OCI-LY1 (cell line): ENCODE measurements around the gene TMEM181.

Experiments
- H2AFZ ChIP-seq: fragments of 200-600 bp; sonication (generic), shearing (Covaris generic); 2 replicates; pipeline ENCODE4 v1.6.0; 2014; ENCODE audit warnings: antibody characterized with exemption, mild to moderate bottlenecking, low read length
- H3F3A ChIP-seq: fragments of 200-600 bp; sonication (generic), shearing (Covaris generic); 2 replicates; pipeline ENCODE4 v1.6.0; 2014; ENCODE audit warnings: mild to moderate bottlenecking, antibody characterized with exemption, low read length, moderate library complexity; ENCODE audit not compliant: insufficient read depth
- H3K27ac ChIP-seq: fragments of 200-600 bp; sonication (generic); 2 replicates; pipeline ENCODE4 v1.5.1; 2014; ENCODE audit warnings: low read length, mixed run types, mild to moderate bottlenecking, low read depth; ENCODE audit not compliant: poor library complexity, severe bottlenecking
- H3K27me3 ChIP-seq: fragments of 200-600 bp; sonication (generic); 2 replicates; pipeline ENCODE4 v1.6.0; 2014; ENCODE audit warnings: antibody characterized with exemption, mild to moderate bottlenecking, low read length, moderate library complexity; ENCODE audit not compliant: insufficient read depth
- H3K36me3 ChIP-seq: fragments of 200-600 bp; sonication (generic); 2 replicates; pipeline ENCODE4 v1.6.1; 2014; ENCODE audit warnings: mild to moderate bottlenecking, antibody characterized with exemption, low read length, moderate library complexity, mixed read lengths; ENCODE audit not compliant: insufficient read depth
- H3K4me1 ChIP-seq: fragments of 200-600 bp; sonication (generic); 2 replicates; pipeline ENCODE4 v1.5.1; 2014; ENCODE audit warnings: mild to moderate bottlenecking, low read length, moderate library complexity; ENCODE audit not compliant: insufficient read depth, severe bottlenecking
- H3K4me2 ChIP-seq: fragments of 200-600 bp; sonication (generic), shearing (Covaris generic); 2 replicates; pipeline ENCODE4 v1.6.1; 2014; ENCODE audit warnings: low read length
- H3K4me3 ChIP-seq: fragments of 200-600 bp; sonication (generic); 2 replicates; pipeline ENCODE4 v1.5.1; 2014; ENCODE audit warnings: low read length, low read depth, mild to moderate bottlenecking, mixed read lengths; ENCODE audit not compliant: poor library complexity, severe bottlenecking
- H3K79me2 ChIP-seq: fragments of 200-600 bp; shearing (Covaris generic); 2 replicates; pipeline ENCODE4 v1.6.1; 2016; ENCODE audit warnings: mixed run types, low read length, mixed read lengths; ENCODE audit not compliant: insufficient read depth
- H3K9ac ChIP-seq: fragments of 200-600 bp; sonication (generic), shearing (Covaris generic); 2 replicates; pipeline ENCODE4 v1.6.1; 2014; ENCODE audit warnings: mild to moderate bottlenecking, low read length, mixed read lengths
- H3K9me2 ChIP-seq: fragments of 200-600 bp; sonication (generic), shearing (Covaris generic); 2 replicates; pipeline ENCODE4 v1.6.1; 2014; ENCODE audit warnings: low read depth, mild to moderate bottlenecking, low read length, mixed read lengths
- H3K9me3 ChIP-seq: fragments of 200-600 bp; shearing (Covaris generic); 2 replicates; pipeline ENCODE4 v1.6.1; 2014; ENCODE audit warnings: low read length, mixed read lengths
- H4K20me1 ChIP-seq: fragments of 200-600 bp; sonication (generic), shearing (Covaris generic); 2 replicates; pipeline ENCODE4 v1.6.0; 2016; ENCODE audit warnings: mild to moderate bottlenecking, low read length; ENCODE audit not compliant: insufficient read depth
- CTCF ChIP-seq: fragments of 200-600 bp; sonication (generic), shearing (Covaris generic); IDR thresholded peaks from 2 replicates; pipeline ENCODE4 v1.5.1; 2017; ENCODE audit warnings: mild to moderate bottlenecking, antibody characterized with exemption, low read length, moderate library complexity, mixed read lengths
- EZH2 ChIP-seq: fragments of 200-600 bp; sonication (generic), shearing (Covaris generic); IDR thresholded peaks from 2 replicates; pipeline ENCODE4 v1.8.0; 2017; ENCODE audit warnings: borderline replicate concordance, mixed run types, mild to moderate bottlenecking, antibody characterized with exemption, low read length, moderate library complexity, mixed read lengths

TMEM181 gene

GRCh38 chr6:158517581-158517980 is 42.3 kb upstream of the TMEM181 start:
- Histone ChIP-seq H3K9ac (peak overlapping the region; percentile 18; the same call in 1 of the 2 replicates), H3K36me3 (no peaks in the 10 kb centered on the region), H3K4me1 (peaks cover 16% of the 10 kb centered on the region), H3K9me2 (no peaks in the 10 kb centered on the region), H3K79me2 (no peaks in the 10 kb centered on the region), H3K4me3 (peak overlapping the region; percentile 43), H3K27ac (no peak overlapping the region), H4K20me1 (no peaks in the 10 kb centered on the region), H2AFZ (no peak overlapping the region), H3K9me3 (no peaks in the 10 kb centered on the region), H3K27me3 (no peaks in the 10 kb centered on the region), H3K4me2 (peak overlapping the region; percentile 68), H3F3A (no peaks in the 10 kb centered on the region)
- TF ChIP-seq EZH2 (no peak), CTCF (no peak)

- Histone ChIP-seq H3K36me3 (no peaks in the 10 kb centered on the region), H3K4me3 (peak overlapping the region; percentile 43), H3K9me2 (no peaks in the 10 kb centered on the region), H3K27me3 (no peaks in the 10 kb centered on the region), H3F3A (no peaks in the 10 kb centered on the region), H3K27ac (no peak overlapping the region), H3K9me3 (no peaks in the 10 kb centered on the region), H4K20me1 (no peaks in the 10 kb centered on the region), H2AFZ (no peak overlapping the region), H3K9ac (peak overlapping the region; percentile 18; the same call in 1 of the 2 replicates), H3K4me2 (peak overlapping the region; percentile 68), H3K79me2 (no peaks in the 10 kb centered on the region), H3K4me1 (peaks cover 16% of the 10 kb centered on the region)
- TF ChIP-seq CTCF (peak; percentile 69), EZH2 (no peak)
Observed at GRCh38 chr6:158518191-158519127, 41.4 kb upstream of the TMEM181 start.

DNA sequence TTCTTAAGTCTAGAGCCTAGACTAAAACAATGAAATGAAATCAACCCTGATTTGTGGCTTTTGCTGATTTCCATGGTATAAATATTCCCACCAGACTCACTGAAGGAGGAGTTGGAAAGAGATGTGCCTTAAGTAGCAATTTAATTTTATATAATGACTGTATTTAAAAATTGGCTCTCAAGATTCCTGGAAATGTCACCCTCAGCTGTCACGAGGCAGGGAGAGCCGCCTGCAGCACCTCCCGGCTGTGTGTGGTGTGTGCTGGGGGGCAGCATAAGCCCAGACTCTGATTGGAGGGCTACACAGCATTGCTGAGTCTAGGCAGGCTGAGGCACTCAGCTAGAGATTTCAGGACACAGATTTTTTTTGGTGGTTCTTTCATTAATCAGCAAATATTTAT is 40.6 kb upstream of the TMEM181 start:
- H4K20me1 ChIP-seq = no peaks in the 10 kb centered on the region
- H3K27ac ChIP-seq = no peak overlapping the region
- H3K4me2 ChIP-seq = no peak overlapping the region
- H3K9ac ChIP-seq = no peak overlapping the region
- H3K4me3 ChIP-seq = no peak overlapping the region
- H3K9me3 ChIP-seq = no peaks in the 10 kb centered on the region
- peaks cover 16% of the 10 kb centered on the region for H3K4me1 ChIP-seq
- no peaks in the 10 kb centered on the region for H3K27me3 ChIP-seq
- no peaks in the 10 kb centered on the region for H3F3A ChIP-seq
- no peaks in the 10 kb centered on the region for H3K36me3 ChIP-seq
- no peaks in the 10 kb centered on the region for H3K9me2 ChIP-seq
- TF ChIP-seq EZH2 = no peak
- H2AFZ ChIP-seq = no peak overlapping the region
- no peaks in the 10 kb centered on the region for H3K79me2 ChIP-seq
